GM06990 (cell line): Measurements from ENCODE around the gene GALNT12.

Source experiments
- DNase-seq: peaks from one replicate; pipeline ENCODE4 v3.0.0-alpha.2; 2011; ENCODE audit not compliant: insufficient read length; ENCODE audit errors: extremely low read depth
- H3K27me3 ChIP-seq: replicated peaks from 2 replicates; pipeline ENCODE4 v1.6.0; 2011; ENCODE audit warnings: low read length; ENCODE audit not compliant: control insufficient read depth, insufficient read depth
- H3K36me3 ChIP-seq: 2 replicates; pipeline ENCODE4 v1.5.1; 2011; ENCODE audit warnings: low read length; ENCODE audit not compliant: control insufficient read depth, insufficient read depth
- H3K4me3 ChIP-seq: replicated peaks from 2 replicates; pipeline ENCODE4 v1.5.1; 2011; ENCODE audit warnings: low read depth, mild to moderate bottlenecking, control low read depth, low read length
- TF ChIP-seq, protein P1 (sequence below): IDR thresholded peaks from 2 replicates; pipeline ENCODE4 v1.5.1; 2011; ENCODE audit warnings: low read length, control low read depth, mild to moderate bottlenecking, inconsistent platforms; ENCODE audit not compliant: insufficient read depth, poor library complexity, severe bottlenecking

Gene GALNT12

DNA sequence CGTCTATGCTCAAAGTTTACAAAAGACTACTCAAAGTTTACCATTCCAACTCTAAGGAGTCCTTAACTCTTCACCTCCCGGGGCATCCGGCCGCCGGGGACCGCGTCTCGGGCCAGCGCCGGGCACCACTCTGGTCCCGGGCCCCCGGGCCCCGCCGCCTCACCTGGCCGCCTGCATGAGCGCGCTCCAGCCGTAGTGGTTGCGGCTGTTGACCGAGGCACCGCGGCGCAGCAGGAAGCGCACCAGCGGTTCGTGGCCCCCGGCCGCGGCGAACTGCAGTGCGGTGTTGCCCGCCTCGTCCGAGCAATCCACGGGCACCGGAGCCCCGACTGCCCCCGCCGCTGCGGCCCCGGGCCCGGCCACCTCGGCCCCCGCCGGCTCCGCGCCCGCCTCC is 11.5 kb upstream of the GALNT12 start:
- DNase-seq, result peak; percentile 32
- TF ChIP-seq, protein P1, sequence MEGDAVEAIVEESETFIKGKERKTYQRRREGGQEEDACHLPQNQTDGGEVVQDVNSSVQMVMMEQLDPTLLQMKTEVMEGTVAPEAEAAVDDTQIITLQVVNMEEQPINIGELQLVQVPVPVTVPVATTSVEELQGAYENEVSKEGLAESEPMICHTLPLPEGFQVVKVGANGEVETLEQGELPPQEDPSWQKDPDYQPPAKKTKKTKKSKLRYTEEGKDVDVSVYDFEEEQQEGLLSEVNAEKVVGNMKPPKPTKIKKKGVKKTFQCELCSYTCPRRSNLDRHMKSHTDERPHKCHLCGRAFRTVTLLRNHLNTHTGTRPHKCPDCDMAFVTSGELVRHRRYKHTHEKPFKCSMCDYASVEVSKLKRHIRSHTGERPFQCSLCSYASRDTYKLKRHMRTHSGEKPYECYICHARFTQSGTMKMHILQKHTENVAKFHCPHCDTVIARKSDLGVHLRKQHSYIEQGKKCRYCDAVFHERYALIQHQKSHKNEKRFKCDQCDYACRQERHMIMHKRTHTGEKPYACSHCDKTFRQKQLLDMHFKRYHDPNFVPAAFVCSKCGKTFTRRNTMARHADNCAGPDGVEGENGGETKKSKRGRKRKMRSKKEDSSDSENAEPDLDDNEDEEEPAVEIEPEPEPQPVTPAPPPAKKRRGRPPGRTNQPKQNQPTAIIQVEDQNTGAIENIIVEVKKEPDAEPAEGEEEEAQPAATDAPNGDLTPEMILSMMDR, result no peak
- Histone ChIP-seq H3K36me3 (no peaks in the 10 kb centered on the region), H3K4me3 (peak overlapping the region; percentile 46), H3K27me3 (no peaks in the 10 kb centered on the region)

DNA sequence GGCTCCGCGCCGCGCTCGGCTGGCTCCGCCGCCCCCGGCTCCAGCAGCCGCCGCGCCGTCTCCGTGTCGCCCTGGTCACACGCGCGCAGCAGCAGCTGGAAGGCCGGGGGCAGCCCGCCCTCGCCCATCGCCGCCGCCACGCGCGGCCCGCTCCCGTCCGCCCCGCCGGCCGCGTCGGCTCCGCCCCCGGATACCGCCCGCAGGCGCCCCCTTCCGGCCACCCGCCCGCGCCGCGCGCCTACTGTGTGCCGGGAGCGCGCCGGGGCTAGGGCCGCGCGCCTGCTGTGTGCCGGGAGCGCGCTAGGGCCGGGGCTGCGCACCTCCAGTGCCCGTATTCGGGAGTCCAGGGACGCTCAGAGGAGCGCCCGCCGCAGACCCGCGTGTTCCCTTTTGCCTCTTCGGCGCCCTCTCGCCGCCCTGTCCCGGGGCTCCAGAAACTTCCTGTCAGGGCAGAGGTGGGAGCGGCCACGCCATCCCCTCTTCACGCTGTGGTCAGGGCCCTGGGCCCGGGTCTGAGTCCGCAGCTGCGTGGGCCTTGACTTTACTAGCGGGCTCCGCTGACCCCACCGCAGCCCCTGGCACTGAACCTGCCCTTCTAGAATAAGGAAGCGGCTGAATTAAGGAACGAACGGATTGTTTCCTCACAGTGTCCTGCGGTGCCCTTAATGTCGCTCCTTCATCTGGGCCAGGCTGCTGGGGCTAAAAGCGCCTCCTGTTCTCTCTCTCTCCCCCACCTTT is 10.9 kb upstream of the GALNT12 start, which contains the start of gene ANKS6:
Gene ANKS6, minus strand, starts transcription at position 192 of the 738 bp plus-strand sequence. Its CDS starts 64 bp downstream, at position 128.
- no peaks in the 10 kb centered on the region for H3K36me3 ChIP-seq
- H3K4me3 ChIP-seq, result peak within 1 kb of the TSS; percentile 55
- no peaks in the 10 kb centered on the region for H3K27me3 ChIP-seq
- peak; percentile 77 for DNase-seq
- TF ChIP-seq, protein P1, result no peak

DNA sequence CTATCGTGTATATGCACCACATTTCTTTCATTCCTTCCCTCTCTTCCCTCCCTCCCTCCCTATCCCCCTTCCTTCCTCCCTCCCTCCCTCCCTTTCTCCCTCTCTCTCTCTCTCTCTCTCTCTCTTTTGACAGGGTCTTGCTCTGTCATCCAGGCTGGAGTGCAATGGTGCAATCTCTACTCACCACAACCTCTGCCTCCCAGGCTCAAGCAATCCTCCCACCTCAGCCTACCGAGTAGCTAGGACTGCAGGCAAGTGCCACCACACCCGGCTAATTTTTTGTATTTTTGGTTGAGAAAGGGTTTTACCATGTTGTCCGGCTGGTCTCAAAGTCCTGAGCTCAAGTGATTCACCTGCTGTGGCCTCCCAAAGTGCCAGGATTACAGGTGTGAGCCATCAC is 10.0 kb upstream of the GALNT12 start:
- H3K4me3 ChIP-seq, result no peak overlapping the region
- TF ChIP-seq, protein P1, result no peak
- no peaks in the 10 kb centered on the region for H3K27me3 ChIP-seq
- DNase-seq, result no peak
- no peaks in the 10 kb centered on the region for H3K36me3 ChIP-seq

DNA sequence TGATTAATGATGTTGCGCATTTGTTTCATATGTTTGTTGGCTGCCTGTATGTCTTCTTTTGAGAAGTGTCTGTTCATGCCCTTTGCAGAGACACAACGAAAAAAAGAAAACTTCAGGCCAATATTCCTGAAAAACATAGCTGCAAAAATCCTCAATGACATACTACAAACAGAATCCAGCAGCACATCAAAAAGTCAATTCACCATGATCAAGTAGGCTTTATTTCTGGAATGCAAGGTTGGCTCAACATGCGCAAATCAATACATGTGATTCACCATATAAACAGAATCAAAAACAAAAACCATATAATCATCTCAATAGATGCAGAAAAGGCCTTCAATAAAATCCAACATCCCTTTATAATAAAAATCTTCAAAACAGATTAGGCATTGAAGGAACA is 9.2 kb upstream of the GALNT12 start:
- no peak for DNase-seq
- Histone ChIP-seq H3K27me3 (no peaks in the 10 kb centered on the region; the same call in 1 of the 2 replicates), H3K36me3 (no peaks in the 10 kb centered on the region), H3K4me3 (no peak overlapping the region)
- TF ChIP-seq, protein P1, result no peak

DNA sequence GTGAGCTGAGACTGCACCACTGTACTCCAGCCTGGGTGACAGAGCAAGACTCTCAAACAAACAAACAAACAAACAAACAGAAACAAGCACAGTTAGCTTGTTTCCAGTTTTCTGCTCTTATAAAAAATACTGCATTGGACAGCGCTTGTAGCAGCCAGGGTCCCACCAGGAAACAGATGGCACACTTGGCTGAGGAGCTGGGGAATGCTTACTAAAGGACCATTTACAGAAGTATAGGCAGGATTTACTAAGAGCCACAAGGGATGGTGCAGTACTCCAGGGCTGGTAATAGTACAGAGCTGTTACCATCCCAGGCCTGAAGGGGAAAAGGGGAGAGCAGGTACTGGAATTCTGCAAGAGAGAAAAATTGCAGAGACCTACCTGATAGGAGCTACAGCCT is 5.9 kb upstream of the GALNT12 start:
- no peak for DNase-seq
- Histone ChIP-seq H3K4me3 (no peak overlapping the region), H3K36me3 (no peaks in the 10 kb centered on the region), H3K27me3 (no peaks in the 10 kb centered on the region; the same call in 1 of the 2 replicates)
- TF ChIP-seq, protein P1, result no peak

DNA sequence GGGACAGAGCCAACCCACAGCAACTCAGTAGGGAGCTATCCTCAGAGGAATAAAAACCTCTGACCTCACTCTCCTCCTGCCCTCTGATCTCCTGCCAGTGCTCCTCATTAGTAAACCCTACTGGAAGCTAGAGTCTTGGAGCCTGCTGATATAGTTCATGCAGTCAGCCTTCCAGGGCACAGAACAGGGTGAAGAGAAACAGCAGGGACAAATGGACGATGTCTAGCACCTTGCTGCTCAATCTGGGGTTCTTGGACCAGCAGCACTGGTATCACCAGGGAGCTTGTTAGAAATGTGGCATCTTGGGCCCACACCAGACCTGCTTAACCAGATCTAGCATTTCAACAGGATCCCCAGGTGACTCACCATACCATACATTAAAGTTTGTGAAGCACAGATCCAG is 5.5 kb upstream of the GALNT12 start:
- TF ChIP-seq, protein P1, result no peak
- Histone ChIP-seq H3K27me3 (no peaks in the 10 kb centered on the region; the same call in 1 of the 2 replicates), H3K4me3 (no peak overlapping the region), H3K36me3 (no peaks in the 10 kb centered on the region)
- DNase-seq, result no peak
